ENCODE measurements around the gene SCYL2. TPM values are rescaled to one million over a fixed set of nuclear protein-coding genes. Genes with fewer than 3 reads are reported as not detected.

The SCYL2 gene
- total RNA-seq, 4 donors from 2014 or later: 25.4 to 52.4 (median 43.4) TPM

DNA sequence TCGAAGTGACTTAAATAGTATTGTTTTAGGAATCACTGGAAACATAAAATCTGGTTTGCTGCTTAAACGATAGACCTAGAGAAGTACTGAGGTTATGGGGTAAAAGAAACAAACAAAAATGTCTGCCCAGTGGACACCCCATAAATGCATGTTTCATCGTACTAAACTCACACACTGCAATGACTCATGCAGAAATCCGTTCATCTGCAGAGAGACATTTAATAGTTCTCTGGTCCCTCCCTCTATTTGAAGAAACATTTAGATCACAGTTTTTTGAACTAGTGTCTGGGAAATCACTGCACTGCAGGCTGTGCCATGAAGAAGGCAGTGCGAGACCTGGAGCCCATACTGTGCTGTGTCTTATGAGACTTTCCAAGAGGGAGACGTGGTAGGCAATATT is 115.4 kb downstream of the SCYL2 start:
- H3K27ac ChIP-seq: no peak overlapping the region
- no peak for TF ChIP-seq EP300 (IDR thresholded peaks at IDR 0.05)
- TF ChIP-seq POLR2AphosphoS5 (IDR thresholded peaks at IDR 0.05): no peak
- no peak for TF ChIP-seq POLR2A (IDR thresholded peaks at IDR 0.05)
- TF ChIP-seq CTCF (IDR thresholded peaks at IDR 0.05): no peak
- H3K9me3 ChIP-seq: no peaks in the 10 kb centered on the region
- no peaks in the 10 kb centered on the region for H3K4me1 ChIP-seq
- H3K36me3 ChIP-seq: no peaks in the 10 kb centered on the region
- no peaks in the 10 kb centered on the region for H3K27me3 ChIP-seq
- WGBS: 55% methylated on average over 6 of the region's 6 CpGs
- DNase-seq (ENCODE audit: low spot score in 2 of 2): no peak
- H3K4me3 ChIP-seq: no peak overlapping the region

DNA sequence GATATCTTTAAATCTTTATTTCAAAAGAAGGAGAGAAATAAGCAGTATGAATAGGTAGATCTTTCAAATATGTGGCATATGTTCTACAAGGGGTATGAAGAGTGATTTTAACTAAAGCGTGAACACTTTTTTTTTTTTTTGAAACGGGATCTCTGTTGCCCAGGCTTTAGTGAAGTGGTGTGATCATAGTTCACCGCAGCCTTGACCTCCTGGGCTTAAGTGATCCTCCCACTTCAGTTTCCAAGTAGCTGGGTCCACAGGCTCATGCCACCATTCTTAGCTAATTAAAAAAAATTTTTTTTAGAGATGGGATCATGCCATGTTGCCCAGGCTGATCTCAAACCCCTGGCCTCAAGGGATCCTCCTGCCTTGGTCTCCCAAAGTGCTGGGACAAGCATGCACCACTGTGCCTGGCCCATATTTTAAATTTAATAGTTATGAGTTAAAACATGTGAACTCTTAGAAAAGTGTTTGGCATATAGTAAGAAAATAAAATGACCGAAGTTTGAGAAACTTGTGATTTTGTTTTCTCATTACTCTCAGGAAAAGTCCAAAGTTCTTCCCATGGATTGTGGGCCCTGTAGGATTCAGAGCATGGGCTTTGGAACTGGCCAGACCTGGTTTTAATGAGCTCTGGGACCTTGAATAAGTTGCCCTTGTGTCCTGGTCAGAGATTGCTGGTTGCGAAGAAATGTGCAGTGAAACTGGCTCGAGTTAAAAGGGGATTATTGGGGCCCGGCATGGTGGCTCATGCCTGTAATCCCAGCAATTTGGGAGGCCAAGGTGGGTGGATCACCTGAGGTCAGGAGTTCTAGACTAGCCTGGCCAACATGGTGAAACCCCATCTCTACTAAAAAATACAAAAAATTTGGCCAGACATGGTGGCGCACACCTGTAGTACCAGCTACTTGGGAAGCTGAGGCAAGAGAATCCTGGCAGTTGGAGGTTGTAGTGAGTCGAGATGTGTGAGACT is 116.9 kb downstream of the SCYL2 start:
- TF ChIP-seq POLR2AphosphoS5 (IDR thresholded peaks at IDR 0.05) (no peak), EP300 (IDR thresholded peaks at IDR 0.05) (no peak), CTCF (IDR thresholded peaks at IDR 0.05) (no peak), POLR2A (IDR thresholded peaks at IDR 0.05) (no peak)
- DNase-seq (ENCODE audit: low spot score in 2 of 2): no peak
- 89% methylated on average over 9 of the region's 9 CpGs for whole genome bisulfite sequencing
- Histone ChIP-seq H3K36me3 (no peaks in the 10 kb centered on the region), H3K4me1 (no peaks in the 10 kb centered on the region), H3K27me3 (no peaks in the 10 kb centered on the region), H3K4me3 (no peak overlapping the region), H3K9me3 (no peaks in the 10 kb centered on the region), H3K27ac (no peak overlapping the region)

- TF ChIP-seq POLR2A (IDR thresholded peaks at IDR 0.05) (no peak), POLR2AphosphoS5 (IDR thresholded peaks at IDR 0.05) (no peak)
- H3K36me3 ChIP-seq: no peaks in the 10 kb centered on the region
- H3K27me3 ChIP-seq: no peaks in the 10 kb centered on the region
- no peak overlapping the region for H3K27ac ChIP-seq
- WGBS: 68% methylated on average over 5 of the region's 5 CpGs
- no peaks in the 10 kb centered on the region for H3K9me3 ChIP-seq
- H3K4me3 ChIP-seq: no peak overlapping the region
- no peaks in the 10 kb centered on the region for H3K4me1 ChIP-seq
- DNase-seq (ENCODE audit: low spot score in 2 of 2): no peak
Observed at GRCh38 chr12:100384559-100384935, 117.6 kb downstream of the SCYL2 start.

- no peaks in the 10 kb centered on the region for H3K36me3 ChIP-seq
- whole genome bisulfite sequencing: 90% methylated on average over 5 of the region's 5 CpGs
- no peak for DNase-seq (ENCODE audit: low spot score in 2 of 2)
- no peak overlapping the region for H3K4me3 ChIP-seq
- H3K4me1 ChIP-seq: no peaks in the 10 kb centered on the region
- no peak overlapping the region for H3K27ac ChIP-seq
- H3K9me3 ChIP-seq: no peaks in the 10 kb centered on the region
- TF ChIP-seq POLR2A (IDR thresholded peaks at IDR 0.05) (no peak), CTCF (IDR thresholded peaks at IDR 0.05) (no peak), EP300 (IDR thresholded peaks at IDR 0.05) (no peak), POLR2AphosphoS5 (IDR thresholded peaks at IDR 0.05) (no peak)
- no peaks in the 10 kb centered on the region for H3K27me3 ChIP-seq
Observed at GRCh38 chr12:100388382-100388781, 121.4 kb downstream of the SCYL2 start.

Other genes starting within 250 kb of the SCYL2 start
- gene BLTP3B, start 124.3 kb upstream of the SCYL2 start, total RNA-seq: 10 to 100 TPM; 18.6 to 27.3 (median 22.2) TPM
- 10 to 100 TPM; 10.6 to 36.6 (median 11.7) TPM for gene ACTR6, start 66.4 kb upstream of the SCYL2 start, total RNA-seq
- 1 to 10 TPM in 1 of 4 donors, under 1 TPM in 2, not detected in 1; 0.64 to 2.3 (median 0.72) TPM for gene DEPDC4, start 98 bp upstream of the SCYL2 start, total RNA-seq
- gene SLC17A8, start 89.9 kb downstream of the SCYL2 start, total RNA-seq: under 1 TPM in 1 of 4 donors, not detected in 3; 0.81 TPM
- gene NR1H4, start 206.7 kb downstream of the SCYL2 start, total RNA-seq: not detected